ENCODE measurements around the gene PCDHGA1. TPM values are rescaled to one million over a fixed set of nuclear protein-coding genes. Genes with fewer than 3 reads are reported as not detected.

PCDHGA1 gene
- total and polyA plus RNA-seq, 9 of the 15 experiments (the other 6 are each of a cell fraction or from before 2014, with no cell fraction given) = 0.05 to 0.26 (median 0.18) TPM; not detected in 2

- Histone ChIP-seq H3K9me3 (replicated peaks; ENCODE audit: control insufficient read depth, insufficient read depth, low read depth, low read length) (no peaks in the 10 kb centered on the region), H3K36me3 (ENCODE audit: control insufficient read depth, insufficient read depth, low read length) (no peaks in the 10 kb centered on the region), H3K4me1 (replicated peaks in 1 of 2; ENCODE audit: control insufficient read depth in 2 of 2, insufficient read depth in 2 of 2, low read length in 2 of 2) (peaks cover 0 to 14% of the 10 kb centered on the region in 2 experiments; a peak in 1 of 5 replicates), H3K4me2 (ENCODE audit: insufficient read depth, low read length) (no peak within 1 kb of the TSS; the same call in none of the 2 replicates), H2AFZ (ENCODE audit: low read depth, low read length) (peak within 1 kb of the TSS; percentile 62; the same call in 1 of the 2 replicates), H3K9me1 (ENCODE audit: control insufficient read depth, insufficient read depth, low read length) (no peaks in the 10 kb centered on the region), H4K20me1 (replicated peaks; ENCODE audit: control insufficient read depth, insufficient read depth, low read length) (no peaks in the 10 kb centered on the region), H3K79me2 (ENCODE audit: control insufficient read depth, insufficient read depth, low read length) (no peaks in the 10 kb centered on the region), H3K27me3 (ENCODE audit: control insufficient read depth in 2 of 2, insufficient read depth in 2 of 2, low read length in 2 of 2) (peaks cover 15 to 47% of the 10 kb centered on the region in 2 experiments), H3K9ac (ENCODE audit: insufficient read depth in 1 of 2, low read depth in 2 of 2, low read length in 2 of 2) (no peak within 1 kb of the TSS), H3K27ac (ENCODE audit: extremely low read depth, low read depth, low read length) (no peak within 1 kb of the TSS), H3K4me3 (peak within 1 kb of the TSS; percentile 27)
- ATAC-seq (peak; percentile 98), FAIRE-seq (peak; percentile 67), DNase-seq (ENCODE audit: extremely low read depth in 1 of 4, low spot score in 3 of 4) (peak in 3 of 4 experiments; percentile 21 to 56 (median 42))
- ChIA-PET CTCF (ENCODE audit: low intra/inter-chr PET ratio) (interaction anchor here (0.5 to 0.8 kb wide), 3 partner anchors 154 to 773 kb away, joined by 3 to 5 read pairs (median 4); no protein-coding TSS in a partner anchor), POLR2A (interaction anchor here (0.6 to 1.2 kb wide), 4 partner anchors 21 to 188 kb away, joined by 3 to 4 read pairs (median 4); partner anchors contain the start of gene TAF7)
- in situ Hi-C loops (cut with MboI) = no loop called here
- intact Hi-C loops (cut with micrococcal nuclease) = loop anchor here (5.0 kb wide), 1 partner anchor 43 kb away; no protein-coding TSS in a partner anchor
- no TSS peak for BruUV-seq (replicated peaks)
- WGBS (ENCODE audit: insufficient coverage, low coverage, missing lambda C conversion rate) = 2% methylated on average over 32 of the region's 32 CpGs
- peak; percentile 48 to 55 for TF ChIP-seq RAD21 (CRISPR knock-in tag; conservative IDR thresholded peaks at IDR 0.05 in 1 of 2, IDR thresholded peaks at IDR 0.05 in 1 of 2)
- TF ChIP-seq PATZ1 (CRISPR knock-in tag; IDR thresholded peaks at IDR 0.05; ENCODE audit: borderline replicate concordance) = no peak
- TF ChIP-seq PML (IDR thresholded peaks at IDR 0.05; ENCODE audit: low read length) = no peak
- no peak for TF ChIP-seq ZNF668 (CRISPR knock-in tag; IDR thresholded peaks at IDR 0.05)
- no peak for TF ChIP-seq POU5F1 (IDR thresholded peaks at IDR 0.05; ENCODE audit: borderline replicate concordance, low read depth, low read length, partially characterized antibody)
- no peak for TF ChIP-seq BRF1 (IDR thresholded peaks at IDR 0.05; ENCODE audit: borderline replicate concordance, extremely low read depth, insufficient read length)
- TF ChIP-seq ZFP36 (IDR thresholded peaks at IDR 0.05; ENCODE audit: low read depth, low read length, partially characterized antibody) = no peak
- TF ChIP-seq GABPB1 (CRISPR knock-in tag; IDR thresholded peaks at IDR 0.05) = no peak
- TF ChIP-seq RBM17 (IDR thresholded peaks at IDR 0.05; ENCODE audit: borderline replicate concordance, low read depth, low read length) = no peak
- no peak for TF ChIP-seq ZNF398 (CRISPR knock-in tag; IDR thresholded peaks at IDR 0.05)
- TF ChIP-seq CEBPG (CRISPR knock-in tag; IDR thresholded peaks at IDR 0.05) = no peak
- no peak for TF ChIP-seq CEBPG (tag; conservative IDR thresholded peaks at IDR 0.05 in 1 of 2, IDR thresholded peaks at IDR 0.05 in 1 of 2)
- TF ChIP-seq HES1 (IDR thresholded peaks at IDR 0.05; ENCODE audit: low read depth) = no peak
- TF ChIP-seq ZNF76 (CRISPR knock-in tag; IDR thresholded peaks at IDR 0.05; ENCODE audit: borderline replicate concordance) = no peak
Measured at GRCh38 chr5:141369994-141370848, 39.9 kb downstream of the PCDHGA1 start, which contains the start of gene PCDHGB3. Gene PCDHGB3 (plus strand): TSS chr5:141370242. CDS start chr5:141370395, 153 bp downstream.

Measured in K562 (cell line).